CD4-positive, CD25-positive, alpha-beta regulatory T cell (primary cell): Measurements from ENCODE around the gene IL9. TPM values are rescaled to one million over a fixed set of nuclear protein-coding genes. Genes with fewer than 3 reads are reported as not detected.

Source experiments
- ATAC-seq, 2 donors: fragments of 150-1000 bp; cut with Tn5 transposase; one replicate each; pipeline ENCODE4 v1.10.0; 2021; ENCODE audit warnings: low read depth in 2 of 2, moderate number of reproducible peaks in 2 of 2, moderate library complexity in 1 of 2
- DNase-seq, 3 donors: peaks; one replicate each; pipeline versions ENCODE4 v3.0.0 to v3.0.0-alpha.2; 2012 to 2022; ENCODE audit warnings: mixed read lengths in 1 of 3
- H3K27ac ChIP-seq: one replicate; pipeline ENCODE4 v1.7.0; 2013; ENCODE audit warnings: mild to moderate bottlenecking, low read length; ENCODE audit not compliant: insufficient read depth, poor library complexity, severe bottlenecking
- H3K27me3 ChIP-seq: one replicate; pipeline ENCODE4 v1.7.0; 2013; ENCODE audit warnings: low read length; ENCODE audit not compliant: control insufficient read depth, insufficient read depth
- H3K36me3 ChIP-seq: one replicate; pipeline ENCODE4 v1.7.0; 2013; ENCODE audit warnings: mild to moderate bottlenecking, low read length, moderate library complexity; ENCODE audit not compliant: control insufficient read depth, insufficient read depth
- H3K4me1 ChIP-seq: 2 replicates; pipeline ENCODE4 v1.7.0; 2013; ENCODE audit warnings: mild to moderate bottlenecking, low read length; ENCODE audit not compliant: insufficient read depth, control insufficient read depth, poor library complexity, severe bottlenecking
- H3K4me3 ChIP-seq: one replicate; pipeline ENCODE4 v1.7.0; 2013; ENCODE audit warnings: low read depth, mild to moderate bottlenecking, low read length, moderate library complexity
- H3K9me3 ChIP-seq, 2 experiments: 1 replicate in 1 of 2; 2 replicates in 1 of 2; pipeline ENCODE4 v1.7.0; 2013; ENCODE audit warnings: low read length in 2 of 2, mild to moderate bottlenecking in 1 of 2, moderate library complexity in 1 of 2; ENCODE audit not compliant: control insufficient read depth in 2 of 2
- H3K27ac Mint-ChIP-seq, 3 donors: one replicate each; pipeline ENCODE4 v1.8.0; 2020 to 2022; ENCODE audit warnings: mild to moderate bottlenecking in 3 of 3, mixed read lengths in 3 of 3, moderate library complexity in 2 of 3
- H3K27me3 Mint-ChIP-seq: one replicate; pipeline ENCODE4 v1.8.0; 2022; ENCODE audit warnings: mild to moderate bottlenecking, mixed read lengths
- H3K36me3 Mint-ChIP-seq: one replicate; pipeline ENCODE4 v1.8.0; 2020; ENCODE audit warnings: mixed read lengths
- H3K4me1 Mint-ChIP-seq, 4 donors: one replicate each; pipeline ENCODE4 v1.8.0; 2020 to 2022; ENCODE audit warnings: mixed read lengths in 4 of 4, mild to moderate bottlenecking in 1 of 4
- H3K4me3 Mint-ChIP-seq, 4 donors: one replicate each; pipeline ENCODE4 v1.8.0; 2020 to 2022; ENCODE audit warnings: mild to moderate bottlenecking in 4 of 4, mixed read lengths in 4 of 4, moderate library complexity in 3 of 4
- H3K9me3 Mint-ChIP-seq, 7 donors: one replicate each; pipeline ENCODE4 v1.8.0; 2020 to 2022; ENCODE audit warnings: mixed read lengths in 7 of 7, mild to moderate bottlenecking in 3 of 7, moderate library complexity in 2 of 7
- polyA plus RNA-seq, 4 donors: library from polyadenylated mRNA; unstranded; fragments of 300-500 nt; fragmentation: Illumina TruSeq; gene quantifications; one replicate each; pipeline ENCODE4 v1.2.3, GENCODE V29; 2021
- total RNA-seq: library from RNA; stranded (reverse); gene quantifications from one replicate; pipeline ENCODE4 v1.2.3, GENCODE V29; 2022

Gene IL9
- total and polyA plus RNA-seq, 5 donors from 2014 or later: not detected

- DNase-seq (no peak), ATAC-seq (no peak)
- H3K4me3 ChIP-seq: no peak overlapping the region
- no peaks in the 10 kb centered on the region for H3K27me3 Mint-ChIP-seq
- H3K4me1 Mint-ChIP-seq: no peaks in the 10 kb centered on the region
- H3K4me1 ChIP-seq: no peaks in the 10 kb centered on the region
- no peaks in the 10 kb centered on the region for H3K36me3 Mint-ChIP-seq
- H3K9me3 Mint-ChIP-seq: peaks cover 0 to 5% (median 0%) of the 10 kb centered on the region in 7 donors
- no peaks in the 10 kb centered on the region for H3K36me3 ChIP-seq
- H3K27ac ChIP-seq: no peak overlapping the region
- H3K4me3 Mint-ChIP-seq: no peak overlapping the region
- H3K9me3 ChIP-seq: no peaks in the 10 kb centered on the region
- no peaks in the 10 kb centered on the region for H3K27me3 ChIP-seq
- no peak overlapping the region for H3K27ac Mint-ChIP-seq
These were observed 37.9 kb downstream of the IL9 start for GRCh38 chr5:135857630-135858311.

- H3K9me3 ChIP-seq: no peaks in the 10 kb centered on the region
- H3K27me3 ChIP-seq: no peaks in the 10 kb centered on the region
- no peaks in the 10 kb centered on the region for H3K4me1 ChIP-seq
- ATAC-seq (no peak), DNase-seq (no peak)
- peaks cover 0 to 2% (median 0%) of the 10 kb centered on the region in 7 donors for H3K9me3 Mint-ChIP-seq
- no peaks in the 10 kb centered on the region for H3K27me3 Mint-ChIP-seq
- no peaks in the 10 kb centered on the region for H3K36me3 Mint-ChIP-seq
- H3K4me1 Mint-ChIP-seq: no peaks in the 10 kb centered on the region
- no peak overlapping the region for H3K27ac Mint-ChIP-seq
- H3K36me3 ChIP-seq: no peaks in the 10 kb centered on the region
- no peak overlapping the region for H3K27ac ChIP-seq
- no peak overlapping the region for H3K4me3 ChIP-seq
- no peak overlapping the region for H3K4me3 Mint-ChIP-seq
These were observed 43.5 kb downstream of the IL9 start for GRCh38 chr5:135851915-135852845.

- no peaks in the 10 kb centered on the region for H3K36me3 ChIP-seq
- no peaks in the 10 kb centered on the region for H3K4me1 Mint-ChIP-seq
- no peaks in the 10 kb centered on the region for H3K9me3 ChIP-seq
- no peaks in the 10 kb centered on the region for H3K4me1 ChIP-seq
- no peak overlapping the region for H3K27ac Mint-ChIP-seq
- no peak overlapping the region for H3K4me3 ChIP-seq
- H3K27ac ChIP-seq: no peak overlapping the region
- no peaks in the 10 kb centered on the region for H3K27me3 ChIP-seq
- no peak overlapping the region for H3K4me3 Mint-ChIP-seq
- H3K9me3 Mint-ChIP-seq: peaks cover 0 to 2% (median 0%) of the 10 kb centered on the region in 7 donors
- ATAC-seq (no peak), DNase-seq (no peak)
- no peaks in the 10 kb centered on the region for H3K36me3 Mint-ChIP-seq
- no peaks in the 10 kb centered on the region for H3K27me3 Mint-ChIP-seq
These were observed 44.3 kb downstream of the IL9 start for GRCh38 chr5:135851186-135851914.

- H3K4me1 ChIP-seq: no peaks in the 10 kb centered on the region
- no peak for DNase-seq
- H3K36me3 ChIP-seq: no peaks in the 10 kb centered on the region
- Mint-ChIP-seq H3K9me3 (peaks cover 0 to 2% (median 0%) of the 10 kb centered on the region in 7 donors), H3K4me1 (no peaks in the 10 kb centered on the region), H3K27ac (no peak overlapping the region), H3K36me3 (no peaks in the 10 kb centered on the region), H3K4me3 (no peak overlapping the region), H3K27me3 (no peaks in the 10 kb centered on the region)
- ATAC-seq: no peak
- H3K27me3 ChIP-seq: no peaks in the 10 kb centered on the region
- H3K9me3 ChIP-seq: no peaks in the 10 kb centered on the region
- no peak overlapping the region for H3K27ac ChIP-seq
- H3K4me3 ChIP-seq: no peak overlapping the region
These were observed 45.0 kb downstream of the IL9 start for GRCh38 chr5:135850671-135851070.

- ATAC-seq (no peak), DNase-seq (no peak)
- H3K4me1 ChIP-seq: no peaks in the 10 kb centered on the region
- H3K27me3 Mint-ChIP-seq: no peaks in the 10 kb centered on the region
- no peaks in the 10 kb centered on the region for H3K4me1 Mint-ChIP-seq
- no peaks in the 10 kb centered on the region for H3K36me3 ChIP-seq
- H3K9me3 Mint-ChIP-seq: peaks cover 0 to 2% (median 0%) of the 10 kb centered on the region in 7 donors
- H3K27ac ChIP-seq: no peak overlapping the region
- no peak overlapping the region for H3K4me3 ChIP-seq
- no peak overlapping the region for H3K4me3 Mint-ChIP-seq
- H3K36me3 Mint-ChIP-seq: no peaks in the 10 kb centered on the region
- no peaks in the 10 kb centered on the region for H3K9me3 ChIP-seq
- H3K27me3 ChIP-seq: no peaks in the 10 kb centered on the region
- no peak overlapping the region for H3K27ac Mint-ChIP-seq
These were observed 45.4 kb downstream of the IL9 start for GRCh38 chr5:135850231-135850630.

GRCh38 chr5:135847976-135848375, 47.7 kb downstream of the IL9 start:
- Mint-ChIP-seq H3K4me1 (no peaks in the 10 kb centered on the region), H3K27ac (no peak overlapping the region), H3K36me3 (no peaks in the 10 kb centered on the region), H3K27me3 (no peaks in the 10 kb centered on the region), H3K9me3 (no peaks in the 10 kb centered on the region), H3K4me3 (no peak overlapping the region)
- Histone ChIP-seq H3K4me1 (no peaks in the 10 kb centered on the region), H3K9me3 (no peaks in the 10 kb centered on the region), H3K27me3 (no peaks in the 10 kb centered on the region), H3K36me3 (no peaks in the 10 kb centered on the region), H3K27ac (no peak overlapping the region), H3K4me3 (no peak overlapping the region)
- ATAC-seq: no peak
- DNase-seq: no peak

- no peaks in the 10 kb centered on the region for H3K4me1 Mint-ChIP-seq
- no peak overlapping the region for H3K4me3 ChIP-seq
- H3K36me3 ChIP-seq: no peaks in the 10 kb centered on the region
- H3K27ac ChIP-seq: no peak overlapping the region
- peaks cover 4% of the 10 kb centered on the region for H3K27me3 Mint-ChIP-seq
- H3K27ac Mint-ChIP-seq: no peak overlapping the region
- ATAC-seq (no peak), DNase-seq (no peak)
- peaks cover 0 to 2% (median 0%) of the 10 kb centered on the region in 7 donors for H3K9me3 Mint-ChIP-seq
- no peaks in the 10 kb centered on the region for H3K9me3 ChIP-seq
- no peak overlapping the region for H3K4me3 Mint-ChIP-seq
- H3K4me1 ChIP-seq: no peaks in the 10 kb centered on the region
- H3K36me3 Mint-ChIP-seq: no peaks in the 10 kb centered on the region
- peaks cover 3% of the 10 kb centered on the region for H3K27me3 ChIP-seq
These were observed 49.3 kb downstream of the IL9 start for GRCh38 chr5:135846311-135846710.
